Fibroblast of skin of scalp (primary cell): ENCODE results near the gene SLC44A4. TPM values are rescaled to one million over a fixed set of nuclear protein-coding genes. Genes with fewer than 3 reads are reported as not detected.
"Not testable (repeated sequence)": the region's sequence is repeated elsewhere in the genome, so short reads cannot be mapped to it uniquely, and the experiment has no call there.

Experiments used
- DNase-seq: peaks from one replicate; pipeline ENCODE4 v3.0.0-alpha.2; 2013
- polyA plus RNA-seq, 2 experiments: library from polyadenylated mRNA; unstranded; fragments of 120-200 nt; gene quantifications; one replicate each; pipeline ENCODE4 v1.2.1, GENCODE V29; 2013; ENCODE audit not compliant: insufficient read length in 2 of 2

Gene SLC44A4
- polyA plus RNA-seq (2013, experiment 1 of 2; ENCODE audit: insufficient read length): 0.10 TPM
- 0.48 TPM for polyA plus RNA-seq (2013, experiment 2 of 2; ENCODE audit: insufficient read length)

GRCh38 chr6:31878726-31879125 lies at the start of gene SLC44A4:
Gene SLC44A4, minus strand, starts transcription at chr6:31878997. Its CDS starts 17 bp downstream, at chr6:31878980.
- DNase-seq: no peak

GRCh38 chr6:31928672-31928939 lies 49.8 kb upstream of the SLC44A4 start:
- no peak for DNase-seq

- DNase-seq: no peak
These were observed 49.3 kb upstream of the SLC44A4 start for GRCh38 chr6:31927863-31928671.

- no peak for DNase-seq
These were observed 48.6 kb upstream of the SLC44A4 start, which contains the start of gene C2 for GRCh38 chr6:31927242-31927862. Gene C2, plus strand, starts transcription at chr6:31927717. Its CDS starts 36 bp downstream, at chr6:31927753.

GRCh38 chr6:31922942-31923341 lies 44.1 kb upstream of the SLC44A4 start:
- no peak for DNase-seq

- DNase-seq: no peak
These were observed 42.0 kb upstream of the SLC44A4 start for GRCh38 chr6:31920811-31921210.

- DNase-seq: no peak
These were observed 41.0 kb upstream of the SLC44A4 start for GRCh38 chr6:31919624-31920303.

GRCh38 chr6:31918069-31918720 lies 39.4 kb upstream of the SLC44A4 start:
- no peak for DNase-seq

- no peak for DNase-seq
These were observed 37.0 kb upstream of the SLC44A4 start for GRCh38 chr6:31915756-31916155.

- DNase-seq: no peak
These were observed 36.6 kb upstream of the SLC44A4 start for GRCh38 chr6:31915351-31915750.

- DNase-seq: no peak
These were observed 33.2 kb upstream of the SLC44A4 start for GRCh38 chr6:31911826-31912585.

- not testable (repeated sequence) for DNase-seq
These were observed 30.5 kb upstream of the SLC44A4 start for GRCh38 chr6:31909298-31909697.

- peak; percentile 19 for DNase-seq
These were observed 30.0 kb upstream of the SLC44A4 start for GRCh38 chr6:31908791-31909190.

- not testable (repeated sequence) for DNase-seq
These were observed 29.5 kb upstream of the SLC44A4 start for GRCh38 chr6:31908255-31908654.

- peak; percentile 71 for DNase-seq
These were observed 28.5 kb upstream of the SLC44A4 start for GRCh38 chr6:31907158-31907813.

GRCh38 chr6:31906727-31907126 lies 27.9 kb upstream of the SLC44A4 start:
- DNase-seq: not testable (repeated sequence)

GRCh38 chr6:31906122-31906521 lies 27.3 kb upstream of the SLC44A4 start:
- DNase-seq: no peak

GRCh38 chr6:31905041-31905440 lies 26.2 kb upstream of the SLC44A4 start:
- DNase-seq: no peak

GRCh38 chr6:31903957-31904356 lies 25.2 kb upstream of the SLC44A4 start:
- DNase-seq: no peak

- DNase-seq: peak; percentile 96
These were observed 23.3 kb upstream of the SLC44A4 start, which contains the start of gene ZBTB12 for GRCh38 chr6:31901953-31902643. Gene ZBTB12, minus strand, starts transcription at chr6:31902086. Its CDS starts 781 bp downstream, at chr6:31901305.
